Activated B cell treated with CpG ODN at 0.5 μM for 24 hours (primary cell): ENCODE measurements around the gene NCKAP5. TPM values are rescaled to one million over a fixed set of nuclear protein-coding genes. Genes with fewer than 3 reads are reported as not detected.

Source experiments
- ATAC-seq: fragments of 200-7000 bp; cut with Tn5 transposase; one replicate; pipeline ENCODE4 v1.10.0; 2021; ENCODE audit warnings: low read depth, mild to moderate bottlenecking, moderate library complexity
- CTCF ChIA-PET: fragments of 350-600 bp; sonication (Branson Sonifier 250); formaldehyde crosslinking; loops from one replicate; lab custom pipeline; 2021; ENCODE audit warnings: antibody characterized with exemption; lab: Charles Lee
- POLR2A ChIA-PET: fragments of 350-600 bp; sonication (Branson Sonifier 250); formaldehyde crosslinking; loops from one replicate; lab custom pipeline; 2021; ENCODE audit warnings: antibody characterized with exemption; lab: Charles Lee
- DNase-seq: peaks from one replicate; pipeline ENCODE4 v3.0.0; 2022
- H3K27ac Mint-ChIP-seq: one replicate; pipeline ENCODE4 v1.8.0; 2020; ENCODE audit warnings: mixed read lengths
- H3K27me3 Mint-ChIP-seq: one replicate; pipeline ENCODE4 v1.8.0; 2021; ENCODE audit warnings: mixed read lengths
- H3K36me3 Mint-ChIP-seq: one replicate; pipeline ENCODE4 v1.8.0; 2021; ENCODE audit warnings: low read depth, mixed read lengths
- H3K4me1 Mint-ChIP-seq: one replicate; pipeline ENCODE4 v1.8.0; 2021; ENCODE audit warnings: mixed read lengths
- H3K4me3 Mint-ChIP-seq: one replicate; pipeline ENCODE4 v1.8.0; 2020; ENCODE audit warnings: mild to moderate bottlenecking, mixed read lengths
- H3K9me3 Mint-ChIP-seq: one replicate; pipeline ENCODE4 v1.8.0; 2020; ENCODE audit warnings: mixed read lengths
- intact Hi-C: fragments of 100-400 bp; cut with micrococcal nuclease; formaldehyde crosslinking; loops from one replicate; pipeline ENCODE4 v1.15.1; 2024
- total RNA-seq: library from RNA; stranded (reverse); gene quantifications from 2 replicates; pipeline ENCODE4 v1.2.3, GENCODE V29; 2022
- TF ChIP-seq, protein P1 (sequence below): fragments of 200-600 bp; IDR thresholded peaks from one replicate; pipeline ENCODE4 v1.8.0; 2022; ENCODE audit warnings: antibody characterized with exemption, mild to moderate bottlenecking

The NCKAP5 gene
- total RNA-seq, 1 donor from 2014 or later: not detected

- ChIA-PET POLR2A (no interaction called here), CTCF (no interaction called here)
- Mint-ChIP-seq H3K9me3 (no peaks in the 10 kb centered on the region), H3K4me3 (no peak overlapping the region), H3K4me1 (no peaks in the 10 kb centered on the region), H3K27ac (no peak overlapping the region), H3K27me3 (peaks cover 2% of the 10 kb centered on the region), H3K36me3 (no peaks in the 10 kb centered on the region)
- ATAC-seq (no peak), DNase-seq (no peak)
- TF ChIP-seq, protein P1, sequence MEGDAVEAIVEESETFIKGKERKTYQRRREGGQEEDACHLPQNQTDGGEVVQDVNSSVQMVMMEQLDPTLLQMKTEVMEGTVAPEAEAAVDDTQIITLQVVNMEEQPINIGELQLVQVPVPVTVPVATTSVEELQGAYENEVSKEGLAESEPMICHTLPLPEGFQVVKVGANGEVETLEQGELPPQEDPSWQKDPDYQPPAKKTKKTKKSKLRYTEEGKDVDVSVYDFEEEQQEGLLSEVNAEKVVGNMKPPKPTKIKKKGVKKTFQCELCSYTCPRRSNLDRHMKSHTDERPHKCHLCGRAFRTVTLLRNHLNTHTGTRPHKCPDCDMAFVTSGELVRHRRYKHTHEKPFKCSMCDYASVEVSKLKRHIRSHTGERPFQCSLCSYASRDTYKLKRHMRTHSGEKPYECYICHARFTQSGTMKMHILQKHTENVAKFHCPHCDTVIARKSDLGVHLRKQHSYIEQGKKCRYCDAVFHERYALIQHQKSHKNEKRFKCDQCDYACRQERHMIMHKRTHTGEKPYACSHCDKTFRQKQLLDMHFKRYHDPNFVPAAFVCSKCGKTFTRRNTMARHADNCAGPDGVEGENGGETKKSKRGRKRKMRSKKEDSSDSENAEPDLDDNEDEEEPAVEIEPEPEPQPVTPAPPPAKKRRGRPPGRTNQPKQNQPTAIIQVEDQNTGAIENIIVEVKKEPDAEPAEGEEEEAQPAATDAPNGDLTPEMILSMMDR: no peak
- intact Hi-C loops: no loop called here
These were observed 717.6 kb downstream of the NCKAP5 start for GRCh38 chr2:132850688-132851087.

DNA sequence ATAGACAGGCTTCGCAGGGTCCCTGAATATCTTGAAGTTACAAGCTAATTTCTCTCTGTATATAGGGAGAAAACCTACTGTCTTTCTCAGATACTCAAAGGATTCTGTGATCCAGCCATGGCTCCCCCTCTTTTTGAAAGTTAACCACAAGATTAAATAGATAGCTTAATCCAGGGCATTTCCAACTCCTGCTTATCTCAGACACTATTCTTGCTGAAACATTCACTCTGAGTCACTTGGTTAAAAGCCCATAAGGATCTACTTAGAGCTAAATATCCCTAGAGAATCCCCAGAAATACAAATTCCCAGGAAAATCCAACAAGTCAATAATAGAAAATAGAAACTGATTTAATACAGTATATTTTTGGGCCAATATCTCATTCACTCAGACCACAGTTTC, 719.1 kb downstream of the NCKAP5 start:
- peaks cover 2% of the 10 kb centered on the region for H3K27me3 Mint-ChIP-seq
- intact Hi-C loops: no loop called here
- H3K4me1 Mint-ChIP-seq: no peaks in the 10 kb centered on the region

GRCh38 chr2:132845339-132845738, 722.9 kb downstream of the NCKAP5 start:
- intact Hi-C loops: no loop called here
- ChIA-PET CTCF (no interaction called here), POLR2A (no interaction called here)
- ATAC-seq (no peak), DNase-seq (no peak)
- Mint-ChIP-seq H3K9me3 (no peaks in the 10 kb centered on the region), H3K4me1 (no peaks in the 10 kb centered on the region), H3K27ac (no peak overlapping the region), H3K4me3 (no peak overlapping the region), H3K36me3 (no peaks in the 10 kb centered on the region), H3K27me3 (peaks cover 2% of the 10 kb centered on the region)
- TF ChIP-seq, protein P1: no peak

More for the DNA sequence above, 719.1 kb downstream of the NCKAP5 start:
- no peak overlapping the region for H3K4me3 Mint-ChIP-seq
- POLR2A ChIA-PET: no interaction called here
- no peaks in the 10 kb centered on the region for H3K36me3 Mint-ChIP-seq
- no peaks in the 10 kb centered on the region for H3K9me3 Mint-ChIP-seq
- CTCF ChIA-PET: no interaction called here
- no peak overlapping the region for H3K27ac Mint-ChIP-seq
- no peak for ATAC-seq
- TF ChIP-seq, protein P1: no peak
- no peak for DNase-seq

GRCh38 chr2:132844585-132844984, 723.7 kb downstream of the NCKAP5 start:
- Mint-ChIP-seq H3K4me1 (no peaks in the 10 kb centered on the region), H3K36me3 (no peaks in the 10 kb centered on the region), H3K4me3 (no peak overlapping the region), H3K27ac (no peak overlapping the region), H3K9me3 (no peaks in the 10 kb centered on the region), H3K27me3 (peaks cover 2% of the 10 kb centered on the region)
- intact Hi-C loops: no loop called here
- ChIA-PET POLR2A (no interaction called here), CTCF (no interaction called here)
- no peak for DNase-seq
- TF ChIP-seq, protein P1: no peak
- ATAC-seq: no peak

- Mint-ChIP-seq H3K4me1 (no peaks in the 10 kb centered on the region), H3K27ac (no peak overlapping the region), H3K9me3 (peaks cover 10% of the 10 kb centered on the region), H3K36me3 (no peaks in the 10 kb centered on the region), H3K4me3 (no peak overlapping the region), H3K27me3 (no peaks in the 10 kb centered on the region)
- no peak for DNase-seq
- CTCF ChIA-PET: no interaction called here
- TF ChIP-seq, protein P1: no peak
- intact Hi-C loops: no loop called here
- POLR2A ChIA-PET: no interaction called here
- ATAC-seq: no peak
These were observed 730.5 kb downstream of the NCKAP5 start for GRCh38 chr2:132837769-132838168.
